GM13976 (cell line): ENCODE measurements around the gene SHPK.

Experiments
- DNase-seq: peaks from one replicate; pipeline ENCODE4 v3.0.0; 2012; ENCODE audit warnings: low spot score
- CTCF ChIP-seq: IDR thresholded peaks from 2 replicates; pipeline ENCODE4 v1.5.1; 2012; ENCODE audit warnings: borderline replicate concordance, mild to moderate bottlenecking; ENCODE audit not compliant: insufficient read depth; ENCODE audit errors: extremely low read depth, missing control alignments, control extremely low read depth
- in situ Hi-C: fragments of 300-500 bp; cut with MboI; formaldehyde crosslinking; loops from one replicate; pipeline ENCODE4 v1.12.0; 2022; ENCODE audit warnings: low sequenced_read_pairs, mixed read lengths, inconsistent platforms; ENCODE audit not compliant: unreplicated experiment

SHPK gene

DNA sequence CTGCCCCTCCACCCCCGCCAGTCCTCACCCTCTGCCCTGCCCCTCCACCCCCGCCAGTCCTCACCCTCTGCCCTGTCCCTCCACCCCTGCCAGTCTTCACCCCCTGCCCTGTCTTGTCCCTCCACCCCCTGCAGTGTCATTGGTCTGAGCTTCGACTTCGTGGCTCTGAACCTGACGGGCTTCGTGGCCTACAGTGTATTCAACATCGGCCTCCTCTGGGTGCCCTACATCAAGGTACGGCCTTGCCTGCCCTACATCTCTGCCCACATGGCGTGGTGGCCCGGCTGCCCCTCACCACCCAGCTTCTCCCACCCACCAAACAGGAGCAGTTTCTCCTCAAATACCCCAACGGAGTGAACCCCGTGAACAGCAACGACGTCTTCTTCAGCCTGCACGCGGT, 20.3 kb upstream of the SHPK start:
- no peak for TF ChIP-seq CTCF
- in situ Hi-C loops: no loop called here
- no peak for DNase-seq

DNA sequence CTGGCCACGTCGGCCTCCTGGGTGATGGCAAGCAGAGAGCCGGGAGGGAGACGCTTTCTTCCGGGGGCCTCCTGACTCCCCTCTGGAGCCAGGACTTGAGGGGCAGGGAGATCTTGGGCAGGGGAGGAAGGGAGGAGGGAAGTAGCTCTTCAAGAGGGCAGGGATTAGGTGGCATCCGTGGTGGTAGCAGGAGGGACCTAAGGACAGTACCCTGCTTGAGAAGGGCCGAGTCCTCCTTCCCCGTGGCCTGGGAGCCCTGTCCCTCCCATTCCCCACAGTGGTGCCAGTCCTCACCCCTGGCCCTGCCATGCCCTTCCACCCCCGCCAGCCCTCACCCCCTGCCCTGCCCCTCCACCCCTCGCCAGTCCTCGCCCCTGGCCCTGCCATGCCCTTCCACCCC, 19.7 kb upstream of the SHPK start:
- in situ Hi-C loops: no loop called here
- no peak for DNase-seq
- no peak for TF ChIP-seq CTCF

- DNase-seq: no peak
- in situ Hi-C loops: loop anchor here (25.0 kb wide), 1 partner anchor 611 kb away; no protein-coding TSS in a partner anchor
- TF ChIP-seq CTCF: peak; percentile 50
Observed at GRCh38 chr17:3647769-3648555, 11.9 kb upstream of the SHPK start.

- TF ChIP-seq CTCF: no peak
- DNase-seq: no peak
- in situ Hi-C loops: loop anchor here (25.0 kb wide), 1 partner anchor 610 kb away; no protein-coding TSS in a partner anchor
Observed at GRCh38 chr17:3647251-3647650, 11.2 kb upstream of the SHPK start.

GRCh38 chr17:3645310-3645709, 9.3 kb upstream of the SHPK start:
- no peak for TF ChIP-seq CTCF
- in situ Hi-C loops: loop anchor here (25.0 kb wide), 1 partner anchor 608 kb away; no protein-coding TSS in a partner anchor
- DNase-seq: no peak

GRCh38 chr17:3643889-3644349, 7.9 kb upstream of the SHPK start:
- in situ Hi-C loops: loop anchor here (5.0 to 25.0 kb wide), 2 partner anchors 52 to 607 kb away; no protein-coding TSS in a partner anchor
- no peak for TF ChIP-seq CTCF
- DNase-seq: no peak
